ENCODE results near the gene TMBIM4.

GRCh38 chr12:66103016-66103913, 66.5 kb downstream of the TMBIM4 start:
- TF ChIP-seq CTCF (IDR thresholded peaks at IDR 0.05) = no peak
- no peak for TF ChIP-seq POLR2A (IDR thresholded peaks at IDR 0.05)
